GM19025 (cell line): ENCODE data around the gene CSTPP1.
"Not testable (repeated sequence)": the region's sequence is repeated elsewhere in the genome, so short reads cannot be mapped to it uniquely, and the experiment has no call there.

Experiments used
- ATAC-seq: cut with Tn5 transposase; IDR thresholded peaks from one replicate; pipeline ENCODE4 v1.9.1; 2021; ENCODE audit warnings: mild to moderate bottlenecking, low read depth, moderate library complexity; ENCODE audit not compliant: unreplicated experiment

CSTPP1 gene

GRCh38 chr11:46949297-46949696, 12.7 kb downstream of the CSTPP1 start:
- no peak for ATAC-seq

DNA sequence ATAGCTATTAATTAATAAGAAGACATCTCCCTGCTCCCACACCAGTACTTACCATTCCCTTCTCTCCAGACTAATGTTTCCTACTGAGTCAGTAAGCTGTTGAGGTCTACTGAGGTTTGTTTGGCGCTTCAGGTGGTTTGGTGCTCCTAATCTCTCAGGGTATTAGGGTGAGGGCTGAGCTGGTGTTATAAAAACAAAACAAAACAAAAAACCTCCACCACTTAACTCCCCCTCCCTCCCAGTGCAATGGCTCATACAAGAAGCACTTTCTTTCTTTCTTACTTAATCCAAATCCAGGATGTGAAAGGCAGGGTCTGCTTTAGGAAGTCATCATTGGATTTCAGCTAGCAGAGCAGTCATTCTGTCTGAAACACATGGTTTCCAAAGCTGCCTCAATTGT, 15.3 kb downstream of the CSTPP1 start:
- no peak for ATAC-seq

GRCh38 chr11:46952553-46952952, 16.0 kb downstream of the CSTPP1 start:
- ATAC-seq: no peak

- ATAC-seq: no peak
Measured at GRCh38 chr11:46953093-46953492, 16.5 kb downstream of the CSTPP1 start.

DNA sequence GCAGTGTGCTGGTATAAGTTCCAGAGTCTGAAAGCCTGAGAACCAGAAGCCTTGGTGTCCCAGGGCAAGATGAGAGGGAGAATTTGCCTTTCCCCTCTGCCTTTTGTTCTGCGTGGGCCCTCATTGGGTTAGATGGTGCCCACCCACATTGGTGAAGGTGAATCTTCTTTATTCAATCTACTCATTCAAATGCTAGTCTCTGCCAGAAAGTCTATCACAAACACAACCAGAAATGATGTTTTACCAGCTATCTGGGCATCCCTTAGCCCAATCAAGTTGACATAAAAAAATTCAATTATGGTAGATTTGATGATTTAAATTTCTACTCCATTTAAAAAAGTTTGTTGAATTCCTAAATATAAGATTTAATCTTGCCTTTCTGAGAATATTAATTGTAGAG, 22.2 kb downstream of the CSTPP1 start:
- no peak for ATAC-seq

DNA sequence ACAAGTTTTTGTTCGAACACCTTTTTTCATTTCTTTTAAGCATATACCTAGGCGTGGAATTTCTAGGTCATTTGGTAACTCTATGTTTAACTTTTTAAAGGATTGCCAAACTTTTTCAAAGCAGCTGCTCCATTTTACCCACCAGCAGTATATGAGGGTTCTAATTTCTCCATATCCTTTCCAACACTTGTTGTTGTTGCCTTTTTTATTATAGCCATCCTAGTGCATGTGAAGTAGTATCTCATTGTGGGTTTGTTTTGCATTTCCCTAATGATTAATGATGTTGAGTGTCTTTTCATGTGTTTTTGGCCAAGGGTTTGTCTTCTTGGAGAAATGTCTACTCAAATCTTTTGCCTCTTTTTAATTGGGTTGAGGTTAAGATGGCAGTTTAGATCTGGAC, 24.5 kb downstream of the CSTPP1 start:
- ATAC-seq: no peak

DNA sequence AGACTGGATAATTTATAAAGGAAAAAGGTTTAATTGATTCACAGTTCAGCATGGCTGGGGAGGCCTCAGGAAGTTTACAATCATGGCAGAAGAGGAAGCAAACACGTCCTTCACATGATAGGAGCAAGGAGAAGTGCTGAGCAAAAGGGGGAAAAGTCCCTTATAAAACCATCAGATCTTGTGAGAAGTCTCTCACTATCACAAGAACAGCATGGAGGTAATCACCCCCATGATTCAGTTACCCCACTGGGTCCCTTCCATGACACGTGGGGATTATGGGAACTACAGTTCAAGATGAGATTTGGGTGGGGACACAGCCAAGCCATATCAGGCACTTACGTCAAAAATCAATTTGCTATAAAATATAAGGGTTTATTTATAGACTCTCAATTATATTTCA, 25.3 kb downstream of the CSTPP1 start:
- ATAC-seq: not testable (repeated sequence)

DNA sequence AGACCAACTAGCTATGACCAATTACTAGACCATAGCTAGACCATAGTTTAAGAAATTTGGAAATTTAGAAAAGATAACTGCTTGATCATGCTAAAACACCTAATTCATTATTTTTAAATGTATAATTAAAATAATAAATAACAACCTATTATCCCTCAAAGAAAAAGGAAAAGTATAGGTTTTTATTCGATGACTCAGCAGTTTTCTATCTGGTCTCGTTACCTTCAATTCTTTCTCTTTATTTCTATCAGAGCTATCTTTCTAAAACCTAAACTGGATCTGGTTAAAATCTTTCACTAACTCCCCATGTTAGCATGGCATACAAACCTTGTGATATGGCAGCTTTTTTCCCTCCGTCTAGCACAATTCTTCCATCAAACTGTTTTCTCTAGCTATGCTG, 27.3 kb downstream of the CSTPP1 start:
- ATAC-seq: no peak

- no peak for ATAC-seq
Measured at GRCh38 chr11:46966773-46967172, 30.2 kb downstream of the CSTPP1 start.

- no peak for ATAC-seq
Measured at GRCh38 chr11:46967962-46968361, 31.4 kb downstream of the CSTPP1 start.

- no peak for ATAC-seq
Measured at GRCh38 chr11:46969379-46969778, 32.8 kb downstream of the CSTPP1 start.

- ATAC-seq: no peak
Measured at GRCh38 chr11:46970913-46971625, 34.5 kb downstream of the CSTPP1 start.

DNA sequence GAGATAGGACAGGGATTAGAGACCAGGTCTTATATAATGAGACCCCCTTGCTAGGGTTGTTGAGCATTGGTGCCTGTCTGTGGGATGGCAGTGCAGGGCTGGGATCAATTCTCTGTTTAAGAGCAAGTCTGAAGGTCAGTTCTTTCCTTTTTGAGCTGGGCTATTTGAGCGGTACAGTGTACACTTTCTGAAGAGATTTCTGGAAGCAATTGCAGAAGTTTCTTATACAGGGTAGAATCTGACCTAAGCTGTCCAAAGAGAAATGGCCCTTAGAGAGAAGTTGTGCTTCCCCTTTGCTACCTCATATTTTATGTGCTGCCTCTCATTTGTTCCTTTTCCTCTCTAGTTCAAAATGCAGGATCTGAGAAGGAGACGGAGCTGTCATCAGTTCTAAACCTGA, 35.8 kb downstream of the CSTPP1 start:
- no peak for ATAC-seq

DNA sequence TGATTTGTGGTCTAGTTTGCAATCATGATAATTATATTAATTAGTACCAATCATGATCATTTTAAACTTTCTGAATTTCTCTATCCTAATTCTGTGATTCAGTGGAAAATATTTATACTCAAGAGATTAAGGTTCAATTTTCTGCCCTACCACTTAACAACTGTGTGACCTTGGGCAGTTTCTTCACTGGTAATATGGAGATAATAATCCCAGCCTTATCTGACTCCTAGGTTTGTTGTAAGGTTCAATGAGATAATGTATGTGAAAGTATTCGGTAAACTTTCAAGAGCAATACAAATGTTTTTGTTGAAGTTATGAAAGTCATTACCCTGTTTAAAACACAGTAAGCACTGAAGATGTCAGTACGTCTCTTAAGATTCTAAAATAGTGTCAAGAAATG, 36.3 kb downstream of the CSTPP1 start:
- ATAC-seq: no peak

DNA sequence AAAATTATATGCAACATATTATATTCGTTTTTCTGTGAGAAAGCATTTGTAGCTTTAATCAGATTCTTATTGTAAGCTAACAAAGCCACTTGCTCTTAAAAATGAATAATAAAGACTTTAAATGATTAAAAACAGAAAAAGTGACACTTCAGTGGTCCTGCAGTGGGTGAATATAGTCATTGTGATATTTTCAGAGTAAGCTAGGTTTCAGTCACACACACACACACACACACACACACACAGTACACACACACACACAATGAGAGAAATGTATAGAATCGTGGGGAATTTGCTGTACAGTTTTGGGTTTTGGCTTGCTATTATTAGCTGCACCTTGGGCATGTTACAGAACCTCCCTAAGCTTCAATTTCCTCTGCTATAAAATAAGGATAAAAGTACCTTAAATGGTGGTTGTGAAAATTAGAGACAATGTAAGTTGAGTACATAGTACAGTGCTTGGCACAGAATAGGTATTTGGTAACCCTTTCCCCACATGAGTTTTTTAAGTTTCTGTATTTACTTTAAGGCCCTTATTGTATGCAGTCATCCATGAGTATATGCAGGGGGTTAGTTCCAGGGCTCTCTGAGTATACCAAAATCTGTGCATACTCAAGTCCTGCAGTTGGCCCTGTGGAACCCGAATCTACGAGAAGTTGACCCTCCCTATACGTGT, 39.8 kb downstream of the CSTPP1 start:
- no peak for ATAC-seq

- ATAC-seq: no peak
Measured at GRCh38 chr11:46977038-46977813, 40.7 kb downstream of the CSTPP1 start.

DNA sequence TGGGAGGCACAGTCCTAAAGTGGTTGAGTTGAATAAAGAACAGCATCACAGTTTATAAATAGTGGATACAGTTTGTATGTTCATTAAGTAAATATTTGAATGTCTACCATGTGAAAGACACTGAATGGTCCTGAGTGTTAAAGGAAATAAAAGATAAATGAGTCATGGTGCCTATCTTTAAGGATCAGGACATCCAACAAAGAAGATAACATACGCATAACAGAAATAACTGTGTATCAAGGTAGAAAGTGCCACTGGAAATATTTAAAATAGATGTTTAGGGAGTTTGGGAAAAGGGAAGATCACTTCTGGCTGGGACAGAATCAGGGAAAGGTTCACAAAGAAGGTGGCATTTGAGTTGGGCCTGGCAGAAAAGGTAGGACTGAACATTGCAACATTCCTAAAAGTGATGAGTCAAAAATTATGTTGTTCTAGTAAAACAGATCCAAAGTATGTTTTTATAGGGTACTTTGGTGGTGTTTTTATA, 41.5 kb downstream of the CSTPP1 start:
- no peak for ATAC-seq

GRCh38 chr11:46979358-46979757, 42.8 kb downstream of the CSTPP1 start:
- no peak for ATAC-seq

GRCh38 chr11:46981436-46981835, 44.9 kb downstream of the CSTPP1 start:
- no peak for ATAC-seq

GRCh38 chr11:46982797-46983452, 46.4 kb downstream of the CSTPP1 start:
- no peak for ATAC-seq

DNA sequence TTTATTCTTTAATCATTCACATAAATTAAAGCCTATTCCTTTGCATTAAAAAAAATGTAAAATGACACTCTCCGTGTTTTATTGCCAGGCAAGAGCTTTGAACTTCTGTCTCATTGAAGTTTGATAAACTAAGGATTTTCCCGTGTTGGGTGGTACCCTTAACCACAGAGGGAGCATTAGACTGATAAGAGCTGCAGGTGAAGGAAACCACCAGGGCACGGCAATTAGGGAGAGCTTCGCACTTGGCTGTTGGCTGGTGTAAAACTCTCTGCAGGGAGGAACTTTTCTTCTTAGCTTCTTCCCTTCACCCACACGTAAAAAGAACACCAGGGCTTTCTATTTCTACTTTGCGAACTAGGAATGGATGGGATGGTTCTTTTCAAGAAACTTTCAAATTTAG, 47.0 kb downstream of the CSTPP1 start:
- no peak for ATAC-seq
